ENCODE measurements around the gene SPECC1L.

Gene SPECC1L

GRCh38 chr22:24419475-24419850 is 148.8 kb downstream of the SPECC1L start:
- DNase-seq: no peak

- no peak for DNase-seq
Measured at GRCh38 chr22:24420072-24420976, 149.7 kb downstream of the SPECC1L start.

GRCh38 chr22:24420977-24421343 is 150.3 kb downstream of the SPECC1L start:
- no peak for DNase-seq

- no peak for DNase-seq
Measured at GRCh38 chr22:24421428-24421931, 150.8 kb downstream of the SPECC1L start.

GRCh38 chr22:24422102-24422665 is 151.6 kb downstream of the SPECC1L start:
- no peak for DNase-seq

- peak; percentile 95 for DNase-seq
Measured at GRCh38 chr22:24423519-24424000, 152.9 kb downstream of the SPECC1L start.

GRCh38 chr22:24424001-24424900 is 153.6 kb downstream of the SPECC1L start:
- peak; percentile 79 for DNase-seq

GRCh38 chr22:24424901-24425775 is 154.5 kb downstream of the SPECC1L start:
- DNase-seq: no peak

- DNase-seq: no peak
Measured at GRCh38 chr22:24426436-24426835, 155.8 kb downstream of the SPECC1L start.

GRCh38 chr22:24426851-24427499 is 156.3 kb downstream of the SPECC1L start:
- no peak for DNase-seq

- peak; percentile 89 for DNase-seq
Measured at GRCh38 chr22:24427500-24428164, 157.0 kb downstream of the SPECC1L start, which contains the start of gene ADORA2A. ADORA2A (plus strand) TSS chr22:24427599; CDS start chr22:24433405, 5,806 bp downstream.

GRCh38 chr22:24428751-24429410 is 158.2 kb downstream of the SPECC1L start:
- DNase-seq: no peak

GRCh38 chr22:24429411-24430365 is 159.1 kb downstream of the SPECC1L start:
- peak; percentile 80 for DNase-seq

GRCh38 chr22:24430431-24431308 is 160.0 kb downstream of the SPECC1L start:
- DNase-seq: no peak

GRCh38 chr22:24431309-24432034 is 160.8 kb downstream of the SPECC1L start:
- no peak for DNase-seq

- peak; percentile 73 for DNase-seq
Measured at GRCh38 chr22:24432059-24432853, 161.6 kb downstream of the SPECC1L start.

Data from activated CD8-positive, alpha-beta memory T cell treated with anti-CD3 and anti-CD28 coated beads, Interleukin-2, amount 50 U/mL, for 48 hours (primary cell).